ENCODE data around the gene LAIR1.

LAIR1 gene

GRCh38 chr19:54302257-54302656, 62.5 kb downstream of the LAIR1 start:
- Histone ChIP-seq H3K4me1 (ENCODE audit: control insufficient read depth, insufficient read depth, low read length) (no peaks in the 10 kb centered on the region), H3K4me3 (ENCODE audit: low read length in 2 of 2) (no peak overlapping the region), H3K27me3 (ENCODE audit: control insufficient read depth in 1 of 2, insufficient read depth in 2 of 2, low read length in 2 of 2) (peaks cover 0 to 8% of the 10 kb centered on the region in 2 donors), H3K9me3 (ENCODE audit: control insufficient read depth in 2 of 2, low read length in 2 of 2) (peaks cover 0 to 2% of the 10 kb centered on the region in 2 donors), H3K9ac (ENCODE audit: low read length in 2 of 2) (no peak overlapping the region), H3K36me3 (ENCODE audit: control insufficient read depth in 2 of 2, insufficient read depth in 2 of 2, low read length in 2 of 2) (no peaks in the 10 kb centered on the region), H3K27ac (ENCODE audit: low read length) (no peak overlapping the region)
